Measurements from ENCODE around the gene TEX52. TPM values are rescaled to one million over a fixed set of nuclear protein-coding genes. Genes with fewer than 3 reads are reported as not detected.

Gene TEX52
- total and polyA plus RNA-seq, 2 of the 8 experiments (the other 6 are each of a cell fraction or from before 2014, with no cell fraction given) = not detected

- peak within 1 kb of the TSS; percentile 86 to 99 (median 94) for H3K9ac ChIP-seq (replicated peaks in 1 of 4; ENCODE audit: extremely low read depth in 1 of 4, low read depth in 3 of 4, low read length in 3 of 4)
- peak within 1 kb of the TSS; percentile 95 for H4K91ac ChIP-seq (replicated peaks; ENCODE audit: insufficient read length, low read length)
- peak within 1 kb of the TSS; percentile 73 for H3K56ac ChIP-seq (replicated peaks; ENCODE audit: insufficient read length, low read depth, low read length)
- 0 out of 2 replicates have a peak, but pooled peaks cover 3% of the 10 kb centered on the region for H3K23me2 ChIP-seq (ENCODE audit: low read depth, low read length)
- H4K20me1 ChIP-seq (replicated peaks in 1 of 2; ENCODE audit: control insufficient read depth in 1 of 2, insufficient read depth in 2 of 2, low read length in 2 of 2) = no peaks in the 10 kb centered on the region
- peak within 1 kb of the TSS; percentile 34 for H2BK15ac ChIP-seq (ENCODE audit: low read length)
- H3K79me1 ChIP-seq (ENCODE audit: low read depth, low read length) = no peaks in the 10 kb centered on the region; the same call in 1 of the 2 replicates
- peak within 1 kb of the TSS; percentile 92 for H2AFZ ChIP-seq (ENCODE audit: low read length)
- H3K27me3 ChIP-seq (replicated peaks in 1 of 4; ENCODE audit: control insufficient read depth in 3 of 4, extremely low read depth in 1 of 4, insufficient read depth in 3 of 4, low read length in 3 of 4) = no peaks in the 10 kb centered on the region
- H3K14ac ChIP-seq (ENCODE audit: insufficient read length) = no peak within 1 kb of the TSS
- CTCF ChIA-PET (ENCODE audit: partially characterized antibody) = interaction anchor here (0.6 to 3.4 kb wide), 18 partner anchors 12 to 258 kb away, joined by 3 to 19 read pairs (median 4); partner anchors contain the start of genes NRIP2 and TEX52
- peak within 1 kb of the TSS; percentile 98; the same call in 1 of the 2 replicates for H4K8ac ChIP-seq (ENCODE audit: extremely low read depth, insufficient read depth, low read length)
- H2AK5ac ChIP-seq (ENCODE audit: low read depth, low read length) = no peak within 1 kb of the TSS; the same call in 1 of the 2 replicates
- H3K36me3 ChIP-seq (ENCODE audit: control insufficient read depth in 2 of 4, insufficient read depth in 4 of 4, low read length in 3 of 4) = no peaks in the 10 kb centered on the region; a peak in 2 of 8 replicates
- peak within 1 kb of the TSS; percentile 100 for H2BK5ac ChIP-seq (ENCODE audit: low read depth, low read length)
- H2BK12ac ChIP-seq (ENCODE audit: low read depth, low read length) = peak within 1 kb of the TSS; percentile 76; the same call in 1 of the 2 replicates
- H2BK20ac ChIP-seq (ENCODE audit: low read length) = no peak within 1 kb of the TSS
- peak within 1 kb of the TSS; percentile 52 to 94 (median 72) for H3K4me3 ChIP-seq (ENCODE audit: extremely low read depth in 1 of 4, insufficient read depth in 2 of 4, low read depth in 3 of 4, low read length in 4 of 4)
- H3K79me2 ChIP-seq (ENCODE audit: control insufficient read depth in 1 of 2, insufficient read depth in 2 of 2, low read length in 2 of 2) = peaks cover 0 to 26% of the 10 kb centered on the region in 2 experiments; a peak in 2 of 4 replicates
- DNase-seq (ENCODE audit: low read depth in 1 of 2, low spot score in 2 of 2) = peak; percentile 96
- H3K27ac ChIP-seq (ENCODE audit: low read depth, low read length) = peak within 1 kb of the TSS; percentile 97
- WGBS, 2 experiments (ENCODE audit: extremely low coverage in 1 of 2, insufficient coverage in 1 of 2, insufficient read length in 1 of 2, insufficient replicate concordance in 2 of 2, low coverage in 1 of 2, low lambda C conversion rate in 2 of 2, missing lambda C conversion rate in 1 of 2) = 1% methylated on average over 48 of the region's 48 CpGs; no CpG with 5 or more reads in 1 of the 2 experiments
- peak within 1 kb of the TSS; percentile 18 for H2BK120ac ChIP-seq (replicated peaks; ENCODE audit: low read depth, low read length)
- no peaks in the 10 kb centered on the region for H3K9me3 ChIP-seq (ENCODE audit: insufficient read depth in 2 of 2, low read depth in 1 of 2, low read length in 1 of 2)
- H3K18ac ChIP-seq (ENCODE audit: extremely low read depth, low read length) = peak within 1 kb of the TSS; percentile 99
- H4K5ac ChIP-seq (ENCODE audit: insufficient read length, low read depth, low read length) = peak within 1 kb of the TSS; percentile 91
- H3K4me2 ChIP-seq (ENCODE audit: insufficient read depth in 1 of 2, low read depth in 2 of 2, low read length in 2 of 2) = peak within 1 kb of the TSS; percentile 55 to 68
- no peak within 1 kb of the TSS for H3K23ac ChIP-seq (ENCODE audit: insufficient read length)
- FAIRE-seq = peak; percentile 83
- POLR2A ChIA-PET (ENCODE audit: partially characterized antibody) = interaction anchor here (0.6 to 6.4 kb wide), 22 partner anchors 9 to 151 kb away, joined by 3 to 54 read pairs (median 4); partner anchors contain the start of genes FKBP4, NRIP2, TEAD4 and TEX52
- H3K4me1 ChIP-seq (replicated peaks in 1 of 4; ENCODE audit: control insufficient read depth in 3 of 4, insufficient read depth in 4 of 4, low read length in 3 of 4) = peaks cover 0 to 3% (median 0%) of the 10 kb centered on the region in 4 experiments; a peak in 3 of 7 replicates
- no peak within 1 kb of the TSS for H3K4ac ChIP-seq (replicated peaks; ENCODE audit: insufficient read length, low read depth, low read length)
- TF ChIP-seq KDM4A (IDR thresholded peaks at IDR 0.05; ENCODE audit: low read depth, low read length, severe bottlenecking) (peak; percentile 68), SP1 (IDR thresholded peaks at IDR 0.05; ENCODE audit: low read depth, low read length) (peak; percentile 92), GTF2F1 (IDR thresholded peaks at IDR 0.05; ENCODE audit: borderline replicate concordance, low read depth, low read length) (0 out of 2 replicates have a peak, but pooled peaks have one; percentile 63), EP300 (IDR thresholded peaks at IDR 0.05; ENCODE audit: borderline replicate concordance in 1 of 2, low read depth in 2 of 2, low read length in 2 of 2) (peak in 1 of 2 experiments; percentile 37; a peak in 1 of 3 replicates), TCF12 (IDR thresholded peaks at IDR 0.05; ENCODE audit: low read depth, low read length) (no peak)
Observed at GRCh38 chr12:2812290-2813213, 44.3 kb downstream of the TEX52 start, which contains the start of gene ITFG2. TSS of gene ITFG2 (plus strand) at chr12:2812668. CDS start at chr12:2812761, 93 bp downstream.
